Fibroblast of peridontal ligament (primary cell): ENCODE results near the gene MGMT.

Experiments
- DNase-seq: peaks from one replicate; pipeline ENCODE4 v3.0.0-alpha.2; 2010; ENCODE audit errors: extremely low read depth

MGMT gene

DNA sequence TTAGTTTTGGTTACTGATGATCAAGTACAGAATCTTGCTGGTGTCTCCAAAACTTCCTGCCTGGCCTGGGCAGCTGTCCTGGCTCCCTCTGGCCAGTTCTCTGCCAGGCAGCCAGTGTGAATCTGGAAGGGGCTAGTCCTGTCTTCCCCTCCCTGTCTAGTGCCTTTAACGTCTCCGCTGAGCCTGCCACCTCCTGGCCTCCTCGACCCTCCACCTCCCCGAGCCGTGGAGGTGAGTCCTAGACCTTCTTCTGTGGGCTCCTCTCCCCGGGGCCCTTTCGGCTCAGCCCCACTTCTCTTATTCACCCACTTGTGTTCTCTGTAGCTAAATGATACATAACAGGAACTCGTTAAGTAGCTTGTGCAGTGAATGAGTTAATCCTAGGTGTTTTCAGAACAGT is 218.2 kb downstream of the MGMT start:
- no peak for DNase-seq

DNA sequence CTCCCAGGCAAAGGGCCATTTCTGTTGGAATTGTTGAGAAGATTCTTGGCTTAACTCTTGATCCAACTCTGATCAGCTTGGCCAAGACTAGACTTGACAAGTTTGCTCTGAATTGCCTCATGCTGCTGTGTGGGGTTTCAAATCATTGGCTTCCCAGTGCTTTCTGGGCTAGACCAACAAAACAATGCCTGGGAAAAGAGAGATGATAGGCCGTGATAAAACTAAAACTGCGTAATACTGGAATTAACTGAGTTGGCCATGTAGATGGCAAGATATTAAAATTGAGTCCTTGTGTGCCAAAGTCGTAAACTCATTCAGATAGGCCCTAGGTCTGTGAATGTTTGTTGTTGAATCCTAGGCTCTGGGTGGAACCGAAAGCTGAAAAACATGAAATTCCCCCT is 222.6 kb downstream of the MGMT start:
- peak; percentile 8 for DNase-seq

DNA sequence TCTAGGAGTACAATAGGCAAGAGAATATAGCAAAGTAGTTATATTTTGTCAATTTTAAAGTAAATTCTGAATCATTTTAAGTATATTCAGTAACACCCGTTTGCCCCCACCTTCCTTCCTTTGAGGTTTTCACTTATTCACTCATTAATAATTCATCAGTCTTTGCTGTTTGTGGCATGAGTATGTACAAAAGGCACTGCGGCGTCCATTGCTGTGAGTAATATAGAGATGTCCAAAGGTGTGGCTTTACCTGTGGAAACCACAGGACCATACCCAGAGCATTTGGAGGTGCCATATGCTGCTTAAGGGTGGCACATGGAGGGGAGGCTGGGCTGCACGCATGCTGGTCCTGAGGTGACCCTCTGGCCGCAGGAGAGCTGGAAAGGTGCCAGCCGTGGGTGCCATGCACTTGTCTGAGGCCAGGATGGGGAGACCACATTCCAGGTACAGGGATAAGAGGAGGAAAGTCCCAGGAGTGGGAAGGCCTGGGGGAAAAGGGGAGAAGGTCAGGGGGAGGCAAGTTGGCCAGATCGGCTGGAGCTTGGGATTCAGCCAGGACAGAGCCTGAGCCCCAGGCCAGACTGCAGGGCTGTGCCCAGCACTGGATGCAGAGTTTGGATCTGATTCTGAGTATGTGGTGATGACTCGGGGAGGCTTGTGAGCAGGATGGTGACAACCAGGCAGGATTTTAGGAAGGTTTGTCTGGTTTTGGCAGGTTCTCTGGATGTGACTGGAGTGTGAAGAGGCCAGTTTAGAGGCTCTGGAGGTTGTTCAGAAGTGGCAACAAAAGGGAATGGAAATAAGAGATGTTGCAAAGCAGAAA is 223.4 kb downstream of the MGMT start:
- no peak for DNase-seq

DNA sequence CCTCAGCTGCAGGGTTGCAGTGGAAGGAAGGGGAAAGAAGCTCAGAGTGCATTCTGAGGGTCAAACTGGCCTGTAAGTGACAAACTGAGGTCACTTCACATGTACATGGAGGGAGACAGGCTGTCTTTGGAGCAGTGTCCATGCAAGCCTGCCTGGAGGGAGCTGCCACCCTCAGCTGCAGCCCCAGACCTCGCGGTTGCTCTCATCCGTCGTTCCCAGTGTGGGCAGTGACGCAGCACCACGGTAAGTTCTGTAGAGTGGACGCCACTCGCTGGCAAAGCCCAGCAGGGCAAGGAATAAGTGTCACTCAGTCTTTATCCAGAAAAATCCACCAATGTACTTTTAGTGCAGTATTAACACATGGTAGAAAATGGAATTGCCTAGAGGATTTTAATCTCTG is 225.7 kb downstream of the MGMT start:
- no peak for DNase-seq

DNA sequence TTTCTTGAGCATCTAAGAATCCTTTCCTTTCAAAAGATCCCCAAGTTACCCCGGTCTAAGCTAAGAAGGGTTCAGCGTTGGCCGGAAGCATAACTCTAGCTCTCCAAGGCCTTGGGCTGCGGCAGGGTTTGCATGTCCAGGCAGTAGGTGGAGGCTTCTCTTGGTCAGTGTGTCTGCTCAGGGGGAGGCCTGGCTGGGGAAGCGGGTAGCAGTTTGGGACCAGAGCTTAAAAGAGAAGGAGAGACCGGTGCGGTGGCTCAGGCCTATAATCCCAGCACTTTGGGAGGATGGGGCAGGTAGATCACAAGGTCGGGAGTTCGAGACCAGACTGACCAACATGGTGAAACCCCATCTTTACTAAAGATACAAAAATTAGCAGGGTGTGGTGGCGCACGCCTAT is 226.3 kb downstream of the MGMT start:
- no peak for DNase-seq

DNA sequence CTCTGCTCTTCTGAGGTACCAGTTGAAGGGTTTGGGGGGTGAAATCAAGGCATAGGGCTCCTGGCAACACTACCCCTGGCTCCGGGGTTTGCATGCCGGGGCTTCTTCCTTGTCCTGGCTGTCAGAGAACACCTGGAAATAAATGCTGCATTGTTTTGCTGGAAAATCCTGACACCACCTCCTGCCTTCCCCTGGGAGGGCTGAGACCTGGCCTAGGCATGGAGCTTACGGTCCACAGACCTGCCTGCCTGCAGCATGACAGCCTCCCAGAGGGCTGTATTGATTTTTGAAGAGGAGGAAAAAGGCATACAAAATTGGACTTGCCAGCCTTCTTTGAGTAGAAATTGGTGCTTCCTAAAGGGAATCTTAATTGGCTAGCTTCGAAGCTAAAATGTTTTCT is 227.1 kb downstream of the MGMT start:
- no peak for DNase-seq

DNA sequence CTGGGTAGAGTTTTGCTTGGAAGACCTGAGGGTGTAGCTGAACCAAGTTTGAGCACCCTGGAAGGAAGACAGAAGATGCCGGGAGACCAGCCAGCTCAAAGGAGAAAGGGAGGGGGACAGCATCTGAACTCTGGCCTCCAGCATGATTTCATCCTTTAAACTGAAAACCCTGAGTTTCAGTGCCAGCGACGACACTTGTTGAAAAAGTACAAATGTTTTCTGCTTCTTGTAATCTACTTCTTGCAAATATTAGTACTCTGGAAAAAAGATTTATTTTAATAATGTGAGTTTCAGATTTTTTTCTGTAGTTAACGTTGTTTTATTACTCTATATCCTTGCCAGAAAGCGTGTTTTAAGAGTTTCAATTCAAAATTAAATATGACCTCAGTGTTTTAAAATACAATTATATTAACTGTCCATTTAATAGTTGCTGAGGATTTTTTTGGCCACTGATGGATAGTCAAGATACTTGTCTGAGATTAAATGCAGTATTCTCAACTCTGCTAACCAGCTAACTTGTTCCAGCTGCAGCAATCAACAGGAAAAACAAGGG is 227.7 kb downstream of the MGMT start:
- DNase-seq, result peak; percentile 13

DNA sequence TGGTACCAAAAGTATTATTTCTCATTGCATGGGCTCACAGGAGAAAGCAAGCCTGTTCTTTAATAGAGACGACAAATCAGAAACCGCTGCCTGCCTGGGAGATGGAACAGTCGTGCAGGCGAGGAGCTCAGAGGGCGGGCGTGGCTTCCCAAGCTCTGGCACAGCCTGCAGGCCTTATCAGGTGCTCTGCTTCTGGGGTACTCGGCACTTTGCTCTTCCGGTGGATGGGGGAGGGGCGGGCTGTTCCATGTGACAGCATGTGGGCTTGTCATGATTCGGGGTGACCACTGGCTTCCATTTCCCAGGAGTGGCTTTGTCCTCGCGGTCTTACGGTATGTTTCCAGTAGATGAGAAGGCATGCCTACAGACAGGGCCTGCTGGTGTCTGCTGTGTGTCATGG is 228.6 kb downstream of the MGMT start:
- DNase-seq, result no peak

DNA sequence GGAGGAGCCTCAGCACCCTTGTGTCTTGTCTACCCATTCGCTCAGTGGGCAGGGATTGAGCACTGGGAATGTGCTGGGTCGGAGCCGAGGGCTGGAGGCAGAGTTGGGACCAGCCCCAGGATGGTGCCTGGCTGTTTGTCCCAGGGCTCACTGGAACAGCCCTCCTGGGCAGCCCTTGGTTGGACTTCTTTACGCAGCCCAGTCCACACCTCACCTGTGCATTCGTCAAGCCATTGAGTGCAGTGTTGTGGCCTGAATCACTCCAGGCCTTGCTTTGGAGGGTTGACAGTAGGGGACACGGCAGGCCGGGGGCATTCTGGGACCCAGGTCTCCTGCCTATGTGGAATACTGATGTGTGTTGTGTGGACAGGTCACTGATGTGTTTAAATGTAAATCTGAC is 229.6 kb downstream of the MGMT start:
- no peak for DNase-seq

DNA sequence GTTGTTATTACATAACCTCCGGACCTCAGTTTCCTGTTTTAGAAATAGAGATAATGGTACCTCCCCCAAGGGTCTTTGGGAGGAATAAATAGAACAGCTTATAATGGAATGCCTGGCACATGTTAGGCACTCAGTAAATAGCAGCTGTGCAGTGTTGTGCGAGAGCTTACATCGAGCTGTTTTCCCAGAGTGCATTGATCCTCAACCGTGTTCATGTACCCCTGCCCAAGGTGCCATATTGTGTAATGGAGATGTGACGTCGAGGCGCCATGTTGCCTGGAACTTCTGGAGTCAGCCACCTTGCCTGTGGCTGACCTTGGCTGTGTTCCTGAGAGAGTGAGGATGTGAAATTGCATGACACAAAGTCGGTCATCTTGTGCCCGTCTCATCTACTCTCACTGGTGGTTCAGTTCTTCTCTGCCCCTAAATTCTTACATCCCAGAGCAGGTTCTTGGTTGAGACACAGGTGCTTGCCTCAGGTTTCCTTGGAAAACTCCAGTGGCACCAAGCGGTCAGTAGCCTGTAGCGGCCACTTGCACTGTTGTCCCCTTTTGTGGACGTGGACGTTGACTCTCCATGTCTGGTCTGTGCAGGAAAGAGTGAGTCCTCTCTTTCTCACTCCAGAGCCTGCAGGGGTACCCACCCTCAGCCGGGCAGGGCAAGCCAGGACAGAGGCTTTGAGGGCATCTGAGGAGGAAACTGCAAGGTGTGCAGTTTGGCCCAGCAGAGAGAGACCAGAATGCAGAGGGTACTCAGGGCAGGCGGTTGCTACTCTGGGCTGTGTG is 230.6 kb downstream of the MGMT start:
- no peak for DNase-seq

DNA sequence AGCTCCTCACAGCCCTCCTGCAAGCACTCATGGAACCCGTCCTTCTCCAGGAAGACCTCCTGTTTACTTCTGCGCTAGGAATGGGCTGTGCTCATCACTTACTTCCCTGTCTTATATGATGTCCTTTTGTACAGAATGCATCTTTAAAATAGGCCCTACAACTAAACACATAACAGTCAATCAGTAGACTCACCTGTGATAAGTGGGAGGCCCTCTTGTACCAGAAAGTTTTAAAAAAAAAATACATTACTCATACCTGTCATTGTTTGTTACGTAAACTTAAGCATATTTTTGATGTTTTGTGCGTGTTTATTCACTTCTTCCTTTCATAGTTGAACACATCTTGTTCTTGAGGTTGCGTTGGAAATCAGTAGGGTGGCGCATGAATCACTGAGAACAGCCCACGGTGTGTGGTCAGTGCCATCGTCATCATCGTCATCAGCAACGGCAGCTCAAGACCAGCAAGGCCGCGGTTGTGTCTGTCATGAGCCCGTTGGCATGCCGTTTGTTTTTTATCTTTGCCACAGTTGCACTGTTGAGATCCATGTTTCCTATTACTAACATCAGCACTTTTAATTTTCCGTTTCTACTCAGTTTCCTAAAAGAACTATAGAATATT is 232.8 kb downstream of the MGMT start:
- no peak for DNase-seq

DNA sequence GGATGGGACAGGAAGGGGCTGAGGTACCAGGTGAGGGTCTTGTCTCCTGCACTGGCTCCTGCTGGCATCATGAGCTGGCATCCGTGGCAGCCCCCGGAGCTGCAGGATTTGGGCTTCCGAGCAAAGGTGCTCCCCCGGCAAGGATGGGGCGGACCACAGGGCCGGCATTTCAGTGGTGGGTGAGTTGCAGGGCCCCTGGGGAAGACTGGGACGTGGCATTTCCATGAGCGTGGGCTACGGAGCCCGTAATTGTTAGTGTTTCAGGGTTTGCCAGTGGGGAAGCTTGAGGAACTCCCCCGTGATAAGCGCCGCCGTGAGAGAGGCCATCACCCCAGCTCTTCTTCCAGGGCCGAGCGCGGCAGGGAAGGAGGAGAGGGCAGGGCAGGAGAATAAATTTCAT is 235.6 kb downstream of the MGMT start:
- DNase-seq, result no peak

DNA sequence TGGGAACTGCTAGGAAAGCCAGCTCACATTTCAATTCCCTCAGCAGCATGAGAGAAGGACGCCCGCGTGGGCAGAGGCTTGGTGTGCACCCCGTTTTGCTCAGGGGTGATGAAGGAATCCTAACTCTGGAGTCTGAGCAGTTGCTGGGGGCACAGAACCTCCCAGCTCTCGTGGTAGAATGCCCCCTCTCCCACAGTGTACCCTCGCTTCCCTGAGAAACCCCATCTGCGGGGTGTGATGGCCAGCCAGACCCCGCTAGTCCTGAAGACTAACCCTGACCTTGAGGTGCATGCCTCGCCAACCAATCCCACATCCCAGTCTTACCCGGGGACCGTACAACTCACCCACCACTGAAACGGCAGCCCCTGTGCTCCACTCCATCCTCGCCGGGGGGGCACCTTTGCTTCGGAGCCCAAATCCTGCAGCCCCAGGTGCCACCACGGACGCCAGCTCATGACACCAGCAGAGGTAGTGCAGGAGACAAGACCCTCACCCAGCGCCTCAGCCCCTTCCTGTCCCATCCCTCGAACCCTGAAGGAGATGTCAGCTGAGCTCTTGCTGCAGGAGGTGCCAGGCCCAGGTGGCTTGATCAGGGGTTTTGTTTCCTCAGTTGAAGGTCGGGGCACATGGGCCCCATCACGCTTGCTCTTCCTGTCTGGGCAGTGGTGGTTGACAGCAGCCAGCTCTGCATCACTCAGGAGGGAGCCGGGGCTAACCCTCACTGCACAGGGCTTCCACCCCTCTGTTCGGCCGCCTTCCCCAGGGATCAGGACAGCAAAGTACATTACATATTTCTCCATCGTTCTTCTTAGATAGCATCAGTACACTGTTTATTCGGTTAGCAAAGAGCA is 236.5 kb downstream of the MGMT start:
- DNase-seq, result no peak

DNA sequence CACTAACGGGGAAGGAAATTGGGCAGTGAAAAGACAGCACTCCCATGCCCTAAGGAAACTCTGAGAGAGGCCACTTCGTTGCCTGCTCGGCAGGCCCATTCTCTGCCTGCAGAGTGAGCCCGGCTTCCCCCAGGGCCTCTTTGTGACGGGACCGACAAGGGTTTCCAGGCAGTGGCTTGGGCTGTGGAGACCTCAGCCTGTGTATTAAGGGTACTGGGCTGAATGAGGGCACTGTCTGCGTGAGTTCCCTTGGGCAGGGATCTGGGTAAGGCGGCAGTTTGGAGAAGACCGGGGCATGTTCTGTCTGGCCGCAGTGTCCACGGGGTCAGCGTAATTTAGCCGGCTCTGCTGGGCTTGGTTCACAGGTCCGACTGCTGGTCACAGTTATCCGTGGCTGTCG is 237.2 kb downstream of the MGMT start:
- no peak for DNase-seq

DNA sequence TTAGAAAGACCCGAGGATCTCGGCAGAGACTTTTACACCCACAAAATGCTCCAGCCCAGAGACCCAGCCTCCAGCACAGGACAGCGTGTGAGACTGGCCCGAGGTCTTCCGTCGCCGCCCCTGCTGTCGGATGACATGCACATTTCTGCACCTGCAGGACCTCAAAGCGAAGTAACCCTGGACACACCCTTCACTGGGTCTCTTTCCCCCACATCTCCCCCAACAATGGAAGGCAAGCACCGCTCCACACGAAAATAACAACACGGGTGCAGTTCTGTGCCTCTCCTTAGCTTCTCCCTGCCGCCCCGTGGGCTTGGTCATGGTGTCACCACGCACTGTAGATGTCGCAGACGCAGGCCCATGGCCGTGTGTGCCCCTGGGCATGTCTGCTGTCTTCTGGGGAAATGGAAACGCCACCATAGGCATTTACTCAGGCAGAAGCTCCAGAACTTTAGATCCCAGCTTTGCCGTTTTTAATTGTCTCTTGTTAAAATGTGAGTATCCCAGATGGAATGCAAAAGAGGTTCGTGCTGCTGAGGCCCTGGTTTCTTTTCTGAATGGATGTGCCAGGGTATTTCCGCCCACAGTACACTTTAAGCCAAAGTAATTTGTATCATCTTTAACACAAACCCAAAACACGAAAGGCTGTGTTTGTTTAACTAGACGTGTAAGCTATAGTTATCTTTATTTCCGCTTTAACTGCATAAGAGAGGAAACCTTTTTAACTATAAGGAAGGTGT is 237.9 kb downstream of the MGMT start:
- peak; percentile 6 for DNase-seq

DNA sequence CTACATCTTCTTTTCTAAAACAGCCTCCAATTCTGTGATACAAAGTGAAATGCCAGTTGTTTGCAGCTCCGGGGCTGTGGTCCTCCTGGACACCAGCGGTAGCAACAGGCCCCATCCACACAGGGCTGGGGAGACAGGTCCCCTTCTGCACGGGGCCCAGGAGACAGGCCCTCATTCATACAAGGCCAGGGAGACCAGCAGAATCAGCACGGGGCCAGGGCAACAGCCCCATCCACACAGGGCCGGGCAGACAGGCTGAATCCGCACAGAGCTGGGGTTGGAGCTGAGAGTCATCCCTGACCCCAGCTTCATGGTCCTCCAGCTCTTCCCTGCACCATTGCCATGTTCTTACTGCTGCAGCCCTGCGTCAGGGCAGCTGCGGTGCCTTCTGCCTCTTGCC is 238.6 kb downstream of the MGMT start:
- no peak for DNase-seq

DNA sequence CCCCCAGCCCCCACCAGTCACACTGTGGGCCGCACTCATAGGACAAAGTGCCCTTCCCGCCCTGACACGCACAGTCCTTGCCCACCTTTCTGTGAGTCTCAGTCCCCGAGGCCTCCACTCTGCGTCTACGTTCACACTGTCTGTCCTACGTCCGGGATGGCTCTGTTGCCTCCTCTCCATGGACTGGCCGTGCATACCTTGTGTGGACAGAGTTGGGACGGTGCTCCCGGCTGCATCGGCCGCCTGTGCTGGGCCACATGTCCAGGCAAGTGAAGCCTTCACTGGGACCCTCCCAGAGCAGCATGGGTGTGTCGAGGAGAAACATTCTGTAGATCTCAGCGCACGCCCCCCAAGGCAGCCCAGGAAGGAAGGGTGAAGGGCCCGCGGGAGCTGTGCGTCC is 239.0 kb downstream of the MGMT start:
- DNase-seq, result no peak

DNA sequence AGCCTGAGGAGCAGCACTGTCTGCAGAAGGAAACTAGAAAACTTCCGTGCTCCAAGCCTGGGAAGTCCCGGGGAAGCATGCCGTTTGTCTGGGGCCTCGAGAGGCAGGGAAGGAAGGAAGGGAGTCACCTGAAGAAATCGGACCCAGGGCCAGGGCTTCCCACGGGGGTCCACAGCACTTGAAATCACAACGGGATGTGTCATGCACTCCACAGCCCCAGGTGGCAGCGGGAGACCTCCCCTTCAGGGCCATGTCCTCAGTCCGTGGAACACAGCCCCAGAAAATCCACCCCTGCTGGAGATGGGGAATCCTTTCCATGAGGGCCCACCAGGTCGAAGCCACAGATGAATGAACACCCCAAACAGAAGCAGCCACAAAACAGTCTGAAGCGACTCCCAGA is 239.5 kb downstream of the MGMT start:
- DNase-seq, result no peak

DNA sequence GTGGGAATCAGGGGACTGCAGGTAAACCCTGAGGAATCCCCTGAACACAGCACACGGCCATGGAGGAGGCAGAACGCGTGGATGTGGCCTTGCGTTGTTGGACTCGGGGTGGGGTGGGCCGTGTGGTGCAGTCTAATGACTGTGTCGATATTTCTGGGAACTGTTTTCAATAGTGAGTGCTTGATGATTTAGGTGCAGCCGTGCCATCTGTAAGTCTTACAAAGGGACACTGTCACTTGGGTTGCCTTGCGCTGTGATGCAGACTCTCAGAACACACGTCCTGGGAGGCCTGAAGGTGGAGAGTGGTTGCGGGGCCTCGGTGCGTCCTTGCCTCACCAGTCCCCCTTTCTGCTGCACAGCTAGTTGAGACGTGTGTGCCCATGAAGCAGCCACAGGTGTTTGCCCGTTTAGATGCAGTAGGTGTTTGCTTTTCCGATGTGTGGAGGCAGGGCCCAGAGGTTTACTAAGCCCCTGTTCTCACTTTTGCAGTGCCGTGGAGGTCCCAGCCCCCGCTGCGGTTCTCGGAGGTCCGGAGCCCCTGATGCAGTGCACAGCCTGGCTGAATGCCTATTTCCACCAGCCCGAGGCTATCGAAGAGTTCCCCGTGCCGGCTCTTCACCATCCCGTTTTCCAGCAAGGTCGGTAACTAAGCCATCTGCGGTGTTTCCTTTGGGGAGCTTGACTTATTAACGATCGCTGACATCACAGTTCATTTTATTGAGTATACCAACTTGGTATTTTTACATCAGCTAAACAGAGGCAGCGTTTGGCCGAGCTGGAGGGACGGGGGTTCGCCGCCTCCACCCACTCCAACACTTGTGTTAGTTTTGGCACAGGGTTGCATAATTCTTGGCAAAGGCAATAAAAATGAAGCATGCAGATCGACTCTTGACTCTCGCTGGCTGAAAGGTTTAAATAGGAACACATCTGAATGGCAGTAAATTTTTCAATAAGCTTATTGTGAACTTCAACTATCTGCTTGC is 240.7 kb downstream of the MGMT start:
- DNase-seq, result no peak

DNA sequence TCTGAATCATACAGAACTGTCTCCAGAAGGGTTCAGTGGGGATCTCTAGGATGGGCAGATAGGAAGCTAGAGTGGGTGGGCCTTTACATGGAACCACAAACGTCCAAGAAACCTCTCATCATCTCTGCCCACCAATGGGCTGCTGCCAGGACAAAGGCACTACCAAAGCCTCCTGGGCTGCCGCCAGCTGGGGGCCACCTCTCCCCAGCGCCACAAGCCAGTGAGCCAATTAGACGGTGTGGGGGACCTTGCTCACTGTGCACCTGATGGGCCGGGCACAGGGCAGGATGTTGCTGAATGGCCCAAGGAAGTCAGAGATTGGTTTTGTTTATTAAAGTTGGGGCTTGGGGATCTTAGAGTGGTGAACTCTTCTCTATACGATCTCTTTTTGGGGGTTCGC is 242.1 kb downstream of the MGMT start:
- DNase-seq, result no peak
